ENCODE data around the gene ERCC1. TPM values are rescaled to one million over a fixed set of nuclear protein-coding genes. Genes with fewer than 3 reads are reported as not detected.

Gene ERCC1
- total RNA-seq, 1 experiment from 2014 or later: 62.4 TPM

DNA sequence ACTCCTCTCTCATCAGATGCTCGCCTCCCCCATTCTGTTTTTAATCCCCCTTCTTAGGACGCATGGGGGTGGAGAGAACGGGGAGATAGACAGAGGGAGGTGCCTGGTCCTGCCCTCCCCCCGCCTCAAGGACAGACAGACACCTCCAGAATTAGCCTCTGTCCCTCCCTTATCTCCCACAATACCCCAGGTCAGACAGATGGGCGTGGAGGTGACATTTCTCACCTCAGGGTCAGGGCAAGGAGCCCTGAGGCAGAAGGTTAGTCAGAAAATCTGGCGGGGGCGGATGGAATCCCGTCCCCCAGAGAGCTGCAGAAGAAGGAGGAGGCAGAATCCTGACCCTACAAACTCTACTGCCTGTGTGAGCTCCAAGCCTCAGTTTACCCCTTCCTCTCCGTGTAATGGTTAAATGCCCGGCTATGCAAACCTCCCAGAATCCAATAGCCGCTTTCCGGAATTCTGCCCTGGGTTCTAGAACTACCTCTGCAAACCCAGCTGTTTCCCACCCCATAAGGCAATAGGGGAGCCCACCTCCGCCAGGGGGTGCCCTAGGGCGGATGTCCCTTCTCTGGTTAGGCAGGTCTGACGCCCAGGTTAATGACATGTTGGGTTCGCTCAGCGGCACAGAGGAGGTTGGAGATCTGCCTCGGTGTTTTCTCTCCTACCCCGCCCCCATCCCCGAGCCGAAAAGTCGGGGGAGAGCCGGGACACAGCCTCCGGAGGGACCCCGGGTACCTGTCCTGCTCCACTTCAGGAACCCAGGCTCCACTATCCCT lies 19.7 kb downstream of the ERCC1 start:
- H3K27ac Mint-ChIP-seq: peak overlapping the region in 2 of 3 experiments; percentile 72 to 99; a peak in 4 of 7 replicates

More for the DNA sequence above, 19.7 kb downstream of the ERCC1 start:
- Histone ChIP-seq H4K91ac (ENCODE audit: insufficient read length, low read depth, low read length) (no peak overlapping the region), H4K8ac (replicated peaks; ENCODE audit: insufficient read length, low read depth, low read length) (no peak overlapping the region), H3K4me1 (ENCODE audit: insufficient read depth, low read length) (peaks cover 7% of the 10 kb centered on the region; the same call in 1 of the 2 replicates), H2BK12ac (ENCODE audit: insufficient read length, low read depth, low read length) (no peak overlapping the region), H2BK120ac (ENCODE audit: low read depth, low read length, poor library complexity, severe bottlenecking) (no peak overlapping the region), H3K9ac (ENCODE audit: extremely low read depth, insufficient read length, low read length) (peak overlapping the region; percentile 13), H3K27ac (ENCODE audit: insufficient read length, low read depth, low read length) (no peak overlapping the region), H2BK20ac (ENCODE audit: low read depth, low read length, poor library complexity, severe bottlenecking) (no peak overlapping the region), H3K27me3 (ENCODE audit: insufficient read depth, low read length) (no peaks in the 10 kb centered on the region), H3K9me3 (ENCODE audit: control insufficient read depth, low read depth, low read length) (no peaks in the 10 kb centered on the region), H3K14ac (ENCODE audit: insufficient read depth, low read length) (no peak overlapping the region), H3K23ac (ENCODE audit: insufficient read length, low read depth, low read length) (no peak overlapping the region), H2AK5ac (ENCODE audit: insufficient read length, low read length) (no peak overlapping the region), H3K79me1 (ENCODE audit: insufficient read depth, low read depth, low read length, poor library complexity, severe bottlenecking) (no peaks in the 10 kb centered on the region), H2BK15ac (ENCODE audit: low read depth, low read length) (no peak overlapping the region), H3K4ac (ENCODE audit: low read depth, low read length) (no peak overlapping the region), H2BK5ac (ENCODE audit: insufficient read length, low read length) (no peak overlapping the region), H3K4me2 (ENCODE audit: insufficient read depth, insufficient read length, low read length) (peak overlapping the region; percentile 93), H3K18ac (ENCODE audit: insufficient read length, low read depth, low read length) (no peak overlapping the region), H2AFZ (ENCODE audit: low read length) (no peak overlapping the region), H3K79me2 (ENCODE audit: insufficient read depth, low read length) (no peaks in the 10 kb centered on the region; the same call in 1 of the 2 replicates), H4K5ac (ENCODE audit: insufficient read length, low read depth, low read length) (no peak overlapping the region), H3K23me2 (ENCODE audit: insufficient read length, low read depth, low read length, poor library complexity, severe bottlenecking) (peaks cover 18% of the 10 kb centered on the region), H3K56ac (ENCODE audit: insufficient read length, low read depth, low read length) (no peak overlapping the region), H4K20me1 (ENCODE audit: control insufficient read depth, insufficient read depth, insufficient read length) (no peaks in the 10 kb centered on the region), H3T11ph (ENCODE audit: low read length) (no peak overlapping the region)
- peaks cover 4% of the 10 kb centered on the region; the same call in 1 of the 2 replicates for H3K27me3 Mint-ChIP-seq (ENCODE audit: low read depth)
- peak overlapping the region; percentile 99 for H3K4me3 Mint-ChIP-seq
- peaks cover 21 to 30% of the 10 kb centered on the region in 2 experiments for H3K4me1 Mint-ChIP-seq
- no CpG with 5 or more reads among the region's 25 CpGs for WGBS (ENCODE audit: extremely low coverage, insufficient read length, low lambda C conversion rate)
- peak; percentile 92 for DNase-seq
- H3K9me3 Mint-ChIP-seq: no peaks in the 10 kb centered on the region; a peak in 1 of 5 replicates
- H3K36me3 Mint-ChIP-seq (ENCODE audit: insufficient read depth in 1 of 3, low read depth in 3 of 3): peaks cover 8 to 13% (median 9%) of the 10 kb centered on the region in 3 experiments; a peak in 6 of 7 replicates
- TF ChIP-seq, protein P1, sequence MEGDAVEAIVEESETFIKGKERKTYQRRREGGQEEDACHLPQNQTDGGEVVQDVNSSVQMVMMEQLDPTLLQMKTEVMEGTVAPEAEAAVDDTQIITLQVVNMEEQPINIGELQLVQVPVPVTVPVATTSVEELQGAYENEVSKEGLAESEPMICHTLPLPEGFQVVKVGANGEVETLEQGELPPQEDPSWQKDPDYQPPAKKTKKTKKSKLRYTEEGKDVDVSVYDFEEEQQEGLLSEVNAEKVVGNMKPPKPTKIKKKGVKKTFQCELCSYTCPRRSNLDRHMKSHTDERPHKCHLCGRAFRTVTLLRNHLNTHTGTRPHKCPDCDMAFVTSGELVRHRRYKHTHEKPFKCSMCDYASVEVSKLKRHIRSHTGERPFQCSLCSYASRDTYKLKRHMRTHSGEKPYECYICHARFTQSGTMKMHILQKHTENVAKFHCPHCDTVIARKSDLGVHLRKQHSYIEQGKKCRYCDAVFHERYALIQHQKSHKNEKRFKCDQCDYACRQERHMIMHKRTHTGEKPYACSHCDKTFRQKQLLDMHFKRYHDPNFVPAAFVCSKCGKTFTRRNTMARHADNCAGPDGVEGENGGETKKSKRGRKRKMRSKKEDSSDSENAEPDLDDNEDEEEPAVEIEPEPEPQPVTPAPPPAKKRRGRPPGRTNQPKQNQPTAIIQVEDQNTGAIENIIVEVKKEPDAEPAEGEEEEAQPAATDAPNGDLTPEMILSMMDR (conservative IDR thresholded peaks at IDR 0.05): peak; percentile 79

Measured in H9 (cell line).